Thoracic aorta (tissue), 2 donors: ENCODE measurements around the gene DRD2. TPM values are rescaled to one million over a fixed set of nuclear protein-coding genes. Genes with fewer than 3 reads are reported as not detected.

Experiments used
- ATAC-seq: fragments of 150-250 bp; one replicate; pipeline ENCODE4 v1.8.0; 2017; ENCODE audit warnings: low read depth; ENCODE audit not compliant: insufficient number of reproducible peaks, low FRiP score
- DNase-seq: peaks from one replicate; pipeline ENCODE4 v3.0.0-alpha.2; 2020; ENCODE audit warnings: low spot score
- H3K27ac ChIP-seq, 2 donors: fragments of 200-600 bp; sonication (generic); 1 replicate in 1 of 2; 2 replicates in 1 of 2; pipeline ENCODE4 v1.5.1; 2016; ENCODE audit warnings: mild to moderate bottlenecking in 2 of 2, moderate library complexity in 2 of 2
- H3K27me3 ChIP-seq: fragments of 200-600 bp; sonication (generic); replicated peaks from 2 replicates; pipeline ENCODE4 v1.6.0; 2016; ENCODE audit warnings: mild to moderate bottlenecking; ENCODE audit not compliant: insufficient read depth
- H3K36me3 ChIP-seq: fragments of 200-600 bp; sonication (generic); one replicate; pipeline ENCODE4 v1.5.1; 2016
- H3K4me1 ChIP-seq, 2 donors: fragments of 200-600 bp; sonication (generic); 1 replicate in 1 of 2; 2 replicates in 1 of 2; pipeline versions ENCODE4 v1.5.1 to v1.6.0; 2016; ENCODE audit warnings: low read depth in 2 of 2, mild to moderate bottlenecking in 1 of 2; ENCODE audit not compliant: control insufficient read depth in 1 of 2
- H3K4me3 ChIP-seq: fragments of 200-600 bp; sonication (generic); 2 replicates; pipeline ENCODE4 v1.5.1; 2016; ENCODE audit warnings: mild to moderate bottlenecking
- H3K9me3 ChIP-seq: fragments of 200-600 bp; sonication (generic); 2 replicates; pipeline ENCODE4 v1.5.1; 2016
- total RNA-seq, 2 donors: library from RNA; depleted of rRNA; stranded (reverse); fragments of >200 nt; gene quantifications; one replicate each; pipeline versions ENCODE4 v1.1.0 to v1.2.3, GENCODE V29; 2016
- TF ChIP-seq, protein P1 (sequence below): fragments of 200-600 bp; sonication (generic); IDR thresholded peaks from one replicate; pipeline ENCODE4 v1.5.1; 2019; ENCODE audit warnings: antibody characterized with exemption

DRD2 gene
- total RNA-seq, 2 donors from 2014 or later, result not detected

DNA sequence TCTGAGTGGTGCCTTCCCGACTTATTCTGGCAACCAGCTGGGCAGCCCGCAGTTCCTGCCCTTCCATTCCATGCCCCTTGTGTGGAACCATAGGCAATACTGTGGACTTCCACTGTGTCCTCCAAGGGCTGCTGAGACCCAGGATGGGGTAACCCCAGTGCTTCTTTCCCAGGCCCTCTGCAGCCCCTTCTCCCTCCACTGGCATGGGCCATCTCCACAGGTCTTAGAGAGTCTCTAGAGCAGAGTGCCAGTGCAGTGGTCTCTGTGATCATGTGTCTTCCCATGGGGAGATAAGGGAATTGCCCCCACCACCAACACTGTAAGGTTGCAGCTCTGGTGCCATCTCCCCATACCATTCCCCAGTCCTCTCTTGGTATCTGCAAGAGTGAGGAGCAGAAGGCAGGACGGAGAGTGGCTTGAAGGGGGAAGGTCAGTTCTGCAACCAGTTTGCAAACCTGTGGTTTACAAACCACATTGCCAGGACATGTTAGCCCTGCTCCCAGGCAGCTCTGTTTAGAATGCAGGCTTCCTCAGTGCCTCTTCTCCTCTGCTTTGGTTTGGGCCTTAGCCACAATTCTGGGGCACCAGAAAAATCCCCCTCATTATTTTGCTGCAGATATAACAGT, 20.9 kb upstream of the DRD2 start:
- no peaks in the 10 kb centered on the region for H3K4me1 ChIP-seq
- H3K4me3 ChIP-seq, result no peak overlapping the region
- H3K27me3 ChIP-seq, result no peaks in the 10 kb centered on the region
- no peaks in the 10 kb centered on the region for H3K9me3 ChIP-seq
- H3K27ac ChIP-seq, result no peak overlapping the region
- no peaks in the 10 kb centered on the region for H3K36me3 ChIP-seq
- TF ChIP-seq, protein P1, sequence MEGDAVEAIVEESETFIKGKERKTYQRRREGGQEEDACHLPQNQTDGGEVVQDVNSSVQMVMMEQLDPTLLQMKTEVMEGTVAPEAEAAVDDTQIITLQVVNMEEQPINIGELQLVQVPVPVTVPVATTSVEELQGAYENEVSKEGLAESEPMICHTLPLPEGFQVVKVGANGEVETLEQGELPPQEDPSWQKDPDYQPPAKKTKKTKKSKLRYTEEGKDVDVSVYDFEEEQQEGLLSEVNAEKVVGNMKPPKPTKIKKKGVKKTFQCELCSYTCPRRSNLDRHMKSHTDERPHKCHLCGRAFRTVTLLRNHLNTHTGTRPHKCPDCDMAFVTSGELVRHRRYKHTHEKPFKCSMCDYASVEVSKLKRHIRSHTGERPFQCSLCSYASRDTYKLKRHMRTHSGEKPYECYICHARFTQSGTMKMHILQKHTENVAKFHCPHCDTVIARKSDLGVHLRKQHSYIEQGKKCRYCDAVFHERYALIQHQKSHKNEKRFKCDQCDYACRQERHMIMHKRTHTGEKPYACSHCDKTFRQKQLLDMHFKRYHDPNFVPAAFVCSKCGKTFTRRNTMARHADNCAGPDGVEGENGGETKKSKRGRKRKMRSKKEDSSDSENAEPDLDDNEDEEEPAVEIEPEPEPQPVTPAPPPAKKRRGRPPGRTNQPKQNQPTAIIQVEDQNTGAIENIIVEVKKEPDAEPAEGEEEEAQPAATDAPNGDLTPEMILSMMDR, result no peak
- DNase-seq (no peak), ATAC-seq (no peak)

DNA sequence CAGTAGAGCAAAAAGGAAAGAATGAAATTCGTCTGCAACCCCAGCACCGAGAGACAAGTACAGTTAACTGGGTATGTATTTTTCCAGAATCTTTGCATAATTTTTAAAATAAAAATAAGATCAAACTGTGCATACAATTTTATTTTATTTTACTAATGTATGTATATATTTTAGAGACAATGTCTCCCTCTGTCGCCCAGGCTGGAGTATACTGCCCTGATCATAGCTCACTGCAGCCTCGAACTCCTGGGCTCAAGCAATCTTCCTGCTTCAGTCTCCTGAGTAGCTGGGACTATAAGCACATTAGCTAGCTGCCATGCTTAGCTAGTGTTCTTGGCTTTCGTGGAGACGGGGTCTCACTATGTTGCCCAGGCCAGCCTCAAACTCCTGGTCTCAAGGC, 18.8 kb upstream of the DRD2 start:
- Histone ChIP-seq H3K27me3 (no peaks in the 10 kb centered on the region), H3K27ac (no peak overlapping the region), H3K4me1 (no peaks in the 10 kb centered on the region), H3K9me3 (no peaks in the 10 kb centered on the region), H3K36me3 (no peaks in the 10 kb centered on the region), H3K4me3 (no peak overlapping the region)
- ATAC-seq (no peak), DNase-seq (no peak)
- TF ChIP-seq, protein P1, result no peak

DNA sequence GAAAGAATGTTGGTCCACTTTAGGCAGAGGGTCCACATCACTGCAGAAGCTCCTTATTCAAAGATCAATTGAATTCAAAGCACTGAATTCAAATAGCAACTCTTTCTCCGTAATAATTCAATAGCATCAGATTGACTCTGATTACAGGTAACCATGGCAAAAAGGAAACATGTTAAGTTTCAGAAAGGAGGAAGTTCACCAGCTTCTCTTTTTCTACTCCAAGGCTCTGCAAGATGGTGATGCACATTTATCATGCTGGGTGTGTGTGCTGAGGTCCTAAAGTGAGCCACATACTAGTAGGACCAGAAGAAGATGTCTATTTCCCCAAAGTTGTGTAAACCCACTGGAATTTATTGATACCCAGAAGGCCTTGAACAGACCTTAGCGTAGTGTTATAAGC, 18.0 kb upstream of the DRD2 start:
- H3K4me1 ChIP-seq, result no peaks in the 10 kb centered on the region
- H3K9me3 ChIP-seq, result no peaks in the 10 kb centered on the region
- H3K27ac ChIP-seq, result no peak overlapping the region
- TF ChIP-seq, protein P1, result no peak
- H3K27me3 ChIP-seq, result no peaks in the 10 kb centered on the region
- ATAC-seq, result no peak
- no peak overlapping the region for H3K4me3 ChIP-seq
- H3K36me3 ChIP-seq, result no peaks in the 10 kb centered on the region
- no peak for DNase-seq

DNA sequence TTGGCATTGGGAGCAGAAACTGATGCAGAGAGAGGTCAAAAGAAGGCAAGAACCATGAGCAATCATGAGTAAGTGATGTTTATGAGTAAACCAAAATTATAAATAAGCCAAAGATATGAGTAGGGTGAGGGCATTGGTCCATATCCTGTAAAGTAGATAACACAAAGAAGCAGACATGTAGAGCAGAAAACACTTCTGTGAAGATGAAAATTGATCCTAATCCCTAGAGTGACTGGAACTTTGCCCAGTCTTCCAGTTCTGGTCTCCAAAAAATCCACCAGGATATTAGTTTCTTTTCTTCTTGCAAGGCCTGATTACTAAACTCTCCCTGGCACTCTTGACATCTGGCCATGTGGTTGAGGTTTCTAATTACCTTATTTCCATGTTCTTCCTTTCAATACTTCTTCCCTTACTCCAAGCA, 13.7 kb upstream of the DRD2 start:
- ATAC-seq, result no peak
- no peaks in the 10 kb centered on the region for H3K27me3 ChIP-seq
- DNase-seq, result no peak

DNA sequence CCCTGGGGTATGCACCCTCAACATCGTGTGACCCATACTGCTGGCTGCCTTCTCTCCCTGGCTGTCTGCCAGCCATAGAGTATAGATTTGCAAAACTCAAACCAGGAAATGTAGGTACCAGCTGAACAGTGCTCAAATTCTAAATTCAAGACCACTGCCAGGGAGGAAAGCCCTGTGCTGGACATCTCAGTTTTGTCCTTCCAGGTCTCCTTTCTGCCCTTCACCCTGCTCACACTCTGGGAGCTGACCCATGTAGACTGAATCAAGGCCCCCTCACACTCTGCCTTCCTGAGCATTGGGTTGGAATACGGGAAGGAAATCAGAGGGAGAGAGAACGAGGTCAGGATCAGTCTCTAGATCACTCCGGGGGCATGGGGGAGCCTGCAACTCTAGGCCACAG, 12.4 kb upstream of the DRD2 start:
- H3K4me3 ChIP-seq, result no peak overlapping the region
- H3K27me3 ChIP-seq, result no peaks in the 10 kb centered on the region
- ATAC-seq (no peak), DNase-seq (no peak)
- H3K27ac ChIP-seq, result no peak overlapping the region
- H3K4me1 ChIP-seq, result no peaks in the 10 kb centered on the region
- TF ChIP-seq, protein P1, result no peak
- no peaks in the 10 kb centered on the region for H3K36me3 ChIP-seq
- no peaks in the 10 kb centered on the region for H3K9me3 ChIP-seq

More for the DNA sequence above, 13.7 kb upstream of the DRD2 start:
- TF ChIP-seq, protein P1, result no peak
- H3K9me3 ChIP-seq, result no peaks in the 10 kb centered on the region
- H3K4me1 ChIP-seq, result no peaks in the 10 kb centered on the region
- H3K36me3 ChIP-seq, result no peaks in the 10 kb centered on the region
- no peak overlapping the region for H3K4me3 ChIP-seq
- no peak overlapping the region for H3K27ac ChIP-seq
